Heart left ventricle (tissue), 16 donors: ENCODE data around the gene PIK3CA. TPM values are rescaled to one million over a fixed set of nuclear protein-coding genes. Genes with fewer than 3 reads are reported as not detected.

Source experiments
- ATAC-seq, 4 donors: fragments of 200-7000 bp; cut with Tn5 transposase; one replicate each; pipeline ENCODE4 v1.9.1; 2020 to 2022; ENCODE audit warnings: moderate library complexity in 4 of 4, mild to moderate bottlenecking in 3 of 4, moderate number of reproducible peaks in 1 of 4
- DNase-seq, 5 donors: peaks; one replicate each; pipeline ENCODE4 v3.0.0-alpha.2; 2020
- H3K27ac ChIP-seq, 12 donors: fragments of 200-600 bp; sonication (generic) in 4 of 12; one replicate each; pipeline versions ENCODE4 v1.5.0 to v1.8.0; 2016 to 2022; ENCODE audit warnings: mild to moderate bottlenecking in 2 of 12
- H3K27me3 ChIP-seq, 9 donors: fragments of 200-600 bp; sonication (generic) in 2 of 9; one replicate each; pipeline versions ENCODE4 v1.5.1 to v1.8.0; 2016 to 2022; ENCODE audit warnings: mild to moderate bottlenecking in 3 of 9
- H3K36me3 ChIP-seq, 9 donors: fragments of 200-600 bp; sonication (generic) in 2 of 9; one replicate each; pipeline versions ENCODE4 v1.5.0 to v1.8.0; 2018 to 2022; ENCODE audit warnings: mild to moderate bottlenecking in 2 of 9
- H3K4me1 ChIP-seq, 12 donors: fragments of 200-600 bp; sonication (generic) in 4 of 12; one replicate each; pipeline versions ENCODE4 v1.5.0 to v1.8.0; 2016 to 2022; ENCODE audit warnings: mild to moderate bottlenecking in 3 of 12
- H3K4me3 ChIP-seq, 12 donors: fragments of 200-600 bp; sonication (generic) in 4 of 12; one replicate each; pipeline versions ENCODE4 v1.5.0 to v1.8.0; 2017 to 2022; ENCODE audit warnings: mild to moderate bottlenecking in 9 of 12, moderate library complexity in 4 of 12
- H3K9me3 ChIP-seq, 12 donors: fragments of 200-600 bp; sonication (generic) in 4 of 12; one replicate each; pipeline versions ENCODE4 v1.5.0 to v1.8.0; 2016 to 2022; ENCODE audit warnings: mild to moderate bottlenecking in 1 of 12
- POLR2A ChIP-seq, 2 donors: fragments of 450-650 bp; IDR thresholded peaks; one replicate each; pipeline ENCODE4 v1.6.1; 2017; ENCODE audit warnings: antibody characterized with exemption in 2 of 2, mild to moderate bottlenecking in 2 of 2, moderate library complexity in 2 of 2
- WGBS, 4 donors: extraction: QIAGEN DNeasy Blood & Tissue Kit in 2 of 4; methylation state at CpG; one replicate each; pipeline versions ENCODE4 v1.1.5 to v1.1.7; 2013 to 2018; 5-methylcytosine and 5-hydroxymethylcytosine counted together
- intact Hi-C, 10 donors: fragments of 100-400 bp; cut with DNase I; formaldehyde crosslinking; loops; one replicate each; pipeline versions ENCODE4 v1.11.1 to v1.14.2; 2022
- polyA plus RNA-seq, 2 donors: library from polyadenylated mRNA; stranded (reverse); fragments of 200-250 nt; gene quantifications; one replicate each; pipeline ENCODE4 v1.2.3, GENCODE V29; 2013
- total RNA-seq, 9 donors: library from RNA; depleted of rRNA in 2 of 9; stranded (reverse); fragments of >200 nt in 2 of 9; fragmentation: NEBNext Ultra II Directional in 3 of 9; extraction: Animal tissue kit (Norgen Biotek cat#: 25700) in 3 of 9; gene quantifications; one replicate each; pipeline versions ENCODE4 v1.1.0 to v1.2.4, GENCODE V29; 2016 to 2023
- TF ChIP-seq, protein P1 (sequence below), 12 donors: fragments of 200-600 bp; sonication (generic) in 4 of 12; IDR thresholded peaks; one replicate each; pipeline versions ENCODE4 v1.5.0 to v1.8.0; 2018 to 2022; ENCODE audit warnings: antibody characterized with exemption in 12 of 12, mild to moderate bottlenecking in 5 of 12
- donor health status: ischemic (EF 13 %, LVEDD 7.1; RV severe dilation, severe dysfunction).
- donor health status: healthy with polysubstance abuse.
- donor health status: DM: no; HTN: yes; CAD: no.
- donor health status: DM: no; HTN: no; CAD: no.
- donor health status: ischemic (EF 25% LVEDD 6.9; RV normal size, moderate dysfunction).
- donor health status: ischemic (EF 25% LVEDD 5.7; RV mildly dilated, moderate dysfunction).
- donor health status: healthy.
- donor health status: DM: yes; HTN: yes; CAD: no.
- donor health status: ischemic (EF 35%, LVEDD 5.7; RV mildly dilated, moderate dysfunction).
- donor health status: nonischemic (EF 11% LVEDD 7.7; RV severe dilation, severe dysfunction).
- donor health status: DM: yes; HTN: yes; CAD: no.
- donor health status: PGD.
- donor health status: ischemic (EF 29% LVEDD 5.4; RV normal size, mild dysfunction).
- donor health status: nonischemic (EF 23%, LVEDD 6.1; RV moderate dilation, normal function).

The PIK3CA gene
- total and polyA plus RNA-seq, 11 donors, result 3.1 to 28.0 (median 18.7) TPM

DNA sequence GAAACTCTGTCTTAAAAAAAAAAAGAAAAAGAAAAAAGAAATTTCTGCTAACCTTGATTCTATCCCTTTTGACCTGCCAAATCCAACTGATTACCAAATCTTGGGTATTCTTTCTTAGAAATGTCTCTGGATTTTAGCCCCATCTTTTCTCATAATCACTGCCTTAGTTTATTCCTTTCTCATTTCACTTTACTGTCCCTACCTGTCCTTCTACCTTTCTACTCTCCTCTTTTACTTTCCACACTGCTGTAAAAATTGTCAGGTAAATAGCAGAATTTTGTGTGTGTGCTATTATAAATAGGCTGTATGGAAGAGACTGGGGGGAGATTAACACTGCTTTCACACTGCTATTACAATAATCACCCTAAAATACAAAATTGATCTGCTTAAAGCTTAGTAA, 16.7 kb downstream of the PIK3CA start:
- H3K4me1 ChIP-seq, result peaks cover 0 to 27% (median 13%) of the 10 kb centered on the region in 12 donors
- H3K9me3 ChIP-seq, result peaks cover 0 to 11% (median 0%) of the 10 kb centered on the region in 12 donors
- no peak overlapping the region for H3K27ac ChIP-seq
- DNase-seq, result no peak
- intact Hi-C loops, result loop anchor here in 1 of 10 donors (10.0 kb wide), 1 partner anchor 50 kb away; no protein-coding TSS in a partner anchor
- no peak for TF ChIP-seq POLR2A (IDR thresholded peaks at IDR 0.05)
- TF ChIP-seq, protein P1, sequence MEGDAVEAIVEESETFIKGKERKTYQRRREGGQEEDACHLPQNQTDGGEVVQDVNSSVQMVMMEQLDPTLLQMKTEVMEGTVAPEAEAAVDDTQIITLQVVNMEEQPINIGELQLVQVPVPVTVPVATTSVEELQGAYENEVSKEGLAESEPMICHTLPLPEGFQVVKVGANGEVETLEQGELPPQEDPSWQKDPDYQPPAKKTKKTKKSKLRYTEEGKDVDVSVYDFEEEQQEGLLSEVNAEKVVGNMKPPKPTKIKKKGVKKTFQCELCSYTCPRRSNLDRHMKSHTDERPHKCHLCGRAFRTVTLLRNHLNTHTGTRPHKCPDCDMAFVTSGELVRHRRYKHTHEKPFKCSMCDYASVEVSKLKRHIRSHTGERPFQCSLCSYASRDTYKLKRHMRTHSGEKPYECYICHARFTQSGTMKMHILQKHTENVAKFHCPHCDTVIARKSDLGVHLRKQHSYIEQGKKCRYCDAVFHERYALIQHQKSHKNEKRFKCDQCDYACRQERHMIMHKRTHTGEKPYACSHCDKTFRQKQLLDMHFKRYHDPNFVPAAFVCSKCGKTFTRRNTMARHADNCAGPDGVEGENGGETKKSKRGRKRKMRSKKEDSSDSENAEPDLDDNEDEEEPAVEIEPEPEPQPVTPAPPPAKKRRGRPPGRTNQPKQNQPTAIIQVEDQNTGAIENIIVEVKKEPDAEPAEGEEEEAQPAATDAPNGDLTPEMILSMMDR (IDR thresholded peaks at IDR 0.05), result no peak
- H3K4me3 ChIP-seq, result no peak overlapping the region
- no peaks in the 10 kb centered on the region for H3K27me3 ChIP-seq
- ATAC-seq, result no peak
- H3K36me3 ChIP-seq, result no peaks in the 10 kb centered on the region

GRCh38 chr3:179166561-179167201, 18.5 kb downstream of the PIK3CA start:
- ATAC-seq (no peak), DNase-seq (no peak)
- intact Hi-C loops, result loop anchor here in 1 of 10 donors (10.0 kb wide), 1 partner anchor 48 kb away; no protein-coding TSS in a partner anchor
- WGBS, 4 donors, result 47 to 49% (median 47%) methylated on average over 2 of the region's 2 CpGs
- H3K4me3 ChIP-seq, result no peak overlapping the region
- H3K27ac ChIP-seq, result no peak overlapping the region
- TF ChIP-seq, protein P1 (IDR thresholded peaks at IDR 0.05), result no peak
- H3K36me3 ChIP-seq, result no peaks in the 10 kb centered on the region
- H3K9me3 ChIP-seq, result peaks cover 0 to 27% (median 6%) of the 10 kb centered on the region in 12 donors
- H3K4me1 ChIP-seq, result peaks cover 0 to 14% (median 5%) of the 10 kb centered on the region in 12 donors
- no peaks in the 10 kb centered on the region for H3K27me3 ChIP-seq

DNA sequence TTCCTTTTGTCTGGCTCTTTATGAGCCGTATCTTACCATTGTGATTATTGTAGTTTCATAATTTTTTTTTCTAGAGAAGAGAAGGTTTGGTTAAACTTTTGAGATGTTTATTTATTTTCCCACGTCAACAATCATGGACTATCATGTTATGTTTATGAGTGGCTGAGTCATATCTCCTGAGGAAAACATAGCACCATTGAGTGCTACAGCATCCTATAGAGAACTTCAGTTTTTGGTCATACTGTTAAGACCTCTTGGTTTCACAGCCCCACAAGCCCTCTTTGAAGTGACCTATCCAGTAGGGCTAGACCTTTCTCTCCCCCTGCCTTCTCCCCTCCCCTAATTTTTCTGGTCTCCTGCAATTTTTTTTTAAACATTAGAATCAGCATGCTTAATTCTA, 20.8 kb downstream of the PIK3CA start:
- H3K4me1 ChIP-seq, result peaks cover 0 to 12% (median 5%) of the 10 kb centered on the region in 12 donors
- WGBS, 4 donors, result 93 to 96% (median 94%) methylated on average over 2 of the region's 2 CpGs
- no peak for DNase-seq
- H3K9me3 ChIP-seq, result peaks cover 0 to 46% (median 10%) of the 10 kb centered on the region in 12 donors
- no peaks in the 10 kb centered on the region for H3K27me3 ChIP-seq
- TF ChIP-seq, protein P1 (IDR thresholded peaks at IDR 0.05), result no peak
- TF ChIP-seq POLR2A (IDR thresholded peaks at IDR 0.05), result no peak
- no peak for ATAC-seq
- H3K27ac ChIP-seq, result no peak overlapping the region
- intact Hi-C loops, result loop anchor here in 1 of 10 donors (10.0 kb wide), 1 partner anchor 46 kb away; no protein-coding TSS in a partner anchor
- H3K4me3 ChIP-seq, result no peak overlapping the region
- no peaks in the 10 kb centered on the region for H3K36me3 ChIP-seq

DNA sequence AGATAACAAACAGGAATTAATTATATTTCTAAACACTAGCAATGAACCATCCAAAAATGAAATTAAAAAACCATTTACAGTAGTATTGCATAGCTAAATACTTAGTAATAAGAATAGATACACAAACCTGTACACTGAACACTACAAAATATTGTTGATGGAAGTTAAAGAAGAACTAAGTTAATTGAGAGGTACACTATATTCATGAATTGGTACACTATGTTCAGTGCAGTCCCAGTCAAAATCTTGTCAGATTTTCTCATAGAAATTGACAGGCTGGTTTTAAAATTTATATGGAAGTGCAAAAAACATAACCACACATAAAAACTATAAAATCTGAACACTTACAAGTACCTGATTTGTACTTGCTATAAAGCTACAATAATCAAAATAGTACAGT, 24.4 kb downstream of the PIK3CA start:
- no peak for TF ChIP-seq POLR2A (IDR thresholded peaks at IDR 0.05)
- TF ChIP-seq, protein P1 (IDR thresholded peaks at IDR 0.05), result no peak
- Histone ChIP-seq H3K4me1 (peaks cover 0 to 22% (median 4%) of the 10 kb centered on the region in 12 donors), H3K9me3 (peaks cover 0 to 45% (median 10%) of the 10 kb centered on the region in 12 donors), H3K36me3 (no peaks in the 10 kb centered on the region), H3K27ac (no peak overlapping the region), H3K27me3 (no peaks in the 10 kb centered on the region), H3K4me3 (no peak overlapping the region)
- ATAC-seq (no peak), DNase-seq (no peak)
- intact Hi-C loops, result no loop called here
